NCI-H82 treated with DMSO at 0.1 percent for 48 hours (cell line): ENCODE results near the gene AMDHD1.
A peak's percentile ranks its signal among the peaks of the same experiment; 100 is the strongest.

Experiments used
- DNase-seq: peaks from one replicate; lab custom pipeline; 2025; ENCODE audit not compliant: unreplicated experiment; lab: John Stamatoyannopoulos, UW

Gene AMDHD1

DNA sequence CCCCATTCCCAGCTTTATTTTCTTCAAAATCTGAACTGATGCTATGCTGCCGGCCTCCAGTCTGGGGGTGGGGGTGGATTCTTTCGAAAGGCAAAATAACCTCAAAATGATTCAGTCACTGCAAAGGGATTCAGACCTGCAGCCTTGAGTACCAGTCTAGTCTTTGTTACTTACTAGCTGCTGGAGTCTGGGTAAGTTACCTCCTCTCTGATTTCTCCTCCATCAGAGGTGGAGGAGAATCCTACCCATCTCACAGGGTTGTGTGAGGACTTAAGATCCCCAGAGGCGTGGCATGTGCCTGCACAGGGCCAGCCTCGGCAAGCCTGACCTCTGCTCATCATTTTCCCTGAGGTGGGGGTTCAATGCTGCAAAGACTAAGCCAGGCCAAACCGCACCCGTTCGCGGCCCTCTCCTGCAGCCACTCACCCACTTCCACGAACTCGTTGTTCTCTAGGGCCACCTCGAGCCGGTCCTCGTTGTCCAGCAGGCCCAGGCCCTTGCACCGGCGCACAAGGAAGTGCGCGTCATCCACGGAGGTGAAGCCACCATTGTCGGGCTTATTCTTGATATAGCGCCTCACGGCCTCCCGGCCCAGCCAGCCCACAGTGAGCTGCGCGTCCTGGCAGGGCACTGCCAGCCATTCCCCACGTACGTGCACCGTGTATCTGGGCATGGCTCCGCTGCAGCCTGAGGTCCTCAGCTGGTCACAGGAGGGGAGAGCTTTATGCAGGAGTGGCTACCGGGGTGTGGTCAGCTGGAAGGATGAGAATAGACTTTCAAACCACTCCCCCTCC lies 52.3 kb downstream of the AMDHD1 start:
- no peak for DNase-seq

DNA sequence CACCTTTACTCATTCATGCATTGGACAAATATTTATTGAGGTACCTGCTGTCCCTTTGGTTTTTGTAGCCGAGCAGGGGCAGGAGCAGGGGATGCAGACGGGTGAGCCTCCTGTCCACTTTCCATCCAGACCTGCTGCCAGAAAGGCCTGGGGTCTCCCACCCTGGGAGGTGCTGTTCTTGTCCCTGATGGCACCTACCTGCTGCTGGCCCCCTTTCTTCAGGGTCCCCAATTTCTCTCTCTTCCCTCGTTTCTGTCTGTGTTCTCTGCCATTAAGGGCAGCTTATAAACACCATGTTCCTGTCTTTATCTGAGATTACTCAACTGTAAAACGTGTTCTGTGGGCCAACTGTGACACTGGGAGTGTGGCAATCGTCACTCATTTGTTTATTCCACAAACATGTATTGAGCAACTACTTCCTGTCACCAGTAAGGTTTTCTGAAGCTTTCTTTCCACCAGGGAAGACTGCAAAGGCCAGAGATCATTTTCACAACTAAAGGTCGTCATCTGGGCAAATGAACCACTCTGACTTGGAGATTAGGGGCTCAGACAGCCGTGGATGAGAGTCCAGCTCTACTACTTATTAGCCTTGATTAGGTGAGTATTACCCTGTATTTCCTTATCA lies 53.0 kb downstream of the AMDHD1 start, which contains the start of gene HAL:
TSS of gene HAL (minus strand) at position 311 of the 625 bp plus-strand sequence. CDS start 434 bp downstream, outside the sequence.
- no peak for DNase-seq

DNA sequence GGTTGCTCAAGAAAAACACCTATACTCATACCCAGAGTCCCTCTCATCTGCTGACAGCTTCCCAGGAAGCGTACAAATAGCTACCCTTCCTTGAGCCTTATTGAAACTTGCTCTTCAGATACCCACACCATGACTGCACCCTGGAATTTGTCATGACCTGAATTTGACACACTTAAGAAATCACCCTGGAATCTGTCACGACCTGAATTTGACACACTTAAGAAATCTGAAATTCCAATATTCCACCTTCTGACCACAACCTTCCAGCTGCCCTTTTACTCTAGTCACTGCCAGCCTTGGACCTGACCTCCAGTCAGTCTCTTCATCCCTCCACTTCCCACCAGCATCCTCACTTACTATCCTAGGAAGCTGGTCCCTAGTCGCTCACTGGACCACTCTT lies 54.1 kb downstream of the AMDHD1 start:
- DNase-seq = no peak

DNA sequence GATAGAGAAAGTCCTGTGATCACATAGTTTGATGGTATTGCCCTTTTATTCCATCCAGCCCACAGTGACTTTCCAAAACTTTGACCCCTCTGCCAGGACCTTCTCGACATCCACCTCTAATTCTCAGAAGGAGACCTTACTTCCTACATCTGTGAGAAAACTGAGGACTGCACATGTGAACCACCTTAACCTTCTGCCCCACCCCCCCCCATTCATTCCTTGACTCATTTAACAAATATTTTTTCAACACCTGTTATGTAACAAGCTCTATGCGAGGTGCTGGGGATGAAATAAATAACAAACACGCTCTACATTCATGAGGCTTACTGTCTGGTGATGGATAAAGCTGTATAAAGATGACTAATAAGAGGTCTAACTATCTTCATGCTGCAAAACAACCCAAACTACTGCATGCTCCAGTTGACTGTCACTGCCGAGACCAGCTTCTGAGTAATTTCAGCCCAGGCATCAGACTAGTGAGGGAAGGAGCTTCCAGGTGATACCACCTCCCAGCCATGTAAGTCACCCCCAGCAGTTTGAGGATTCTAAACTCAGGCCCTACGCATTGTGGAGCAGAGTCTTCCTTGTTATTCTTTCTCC lies 54.9 kb downstream of the AMDHD1 start:
- no peak for DNase-seq

DNA sequence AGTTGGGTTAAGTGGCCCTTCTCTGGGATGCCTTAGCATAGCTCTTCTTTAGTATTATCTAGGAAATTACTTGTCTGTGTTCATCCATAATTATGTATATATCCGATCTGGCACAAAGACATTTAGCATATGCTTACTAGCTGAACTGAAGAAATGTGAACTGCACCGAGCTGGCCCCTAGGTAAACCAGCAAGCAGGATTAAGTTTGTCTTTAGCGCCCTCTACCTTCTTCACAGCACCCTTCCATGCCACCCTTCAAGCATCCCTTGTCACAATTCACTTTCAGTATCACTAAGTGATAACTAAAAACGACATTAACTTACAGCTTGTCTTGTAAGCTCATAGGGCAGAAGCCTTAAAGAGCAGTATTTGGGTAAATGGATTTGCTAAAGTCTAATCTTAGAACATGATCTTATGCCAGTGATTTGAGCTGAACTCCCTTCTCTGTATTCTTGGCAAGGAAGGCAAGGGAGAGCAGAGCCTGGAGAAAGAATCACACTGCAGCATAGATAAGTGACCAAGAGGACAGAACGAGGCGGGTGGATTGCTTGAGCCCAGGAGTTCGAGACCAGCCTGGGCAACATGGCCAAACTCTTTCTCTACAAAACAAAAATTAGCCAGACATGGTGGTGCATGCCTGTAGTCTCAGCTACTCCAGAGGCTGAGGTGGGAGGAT lies 55.6 kb downstream of the AMDHD1 start:
- peak; percentile 80 for DNase-seq

DNA sequence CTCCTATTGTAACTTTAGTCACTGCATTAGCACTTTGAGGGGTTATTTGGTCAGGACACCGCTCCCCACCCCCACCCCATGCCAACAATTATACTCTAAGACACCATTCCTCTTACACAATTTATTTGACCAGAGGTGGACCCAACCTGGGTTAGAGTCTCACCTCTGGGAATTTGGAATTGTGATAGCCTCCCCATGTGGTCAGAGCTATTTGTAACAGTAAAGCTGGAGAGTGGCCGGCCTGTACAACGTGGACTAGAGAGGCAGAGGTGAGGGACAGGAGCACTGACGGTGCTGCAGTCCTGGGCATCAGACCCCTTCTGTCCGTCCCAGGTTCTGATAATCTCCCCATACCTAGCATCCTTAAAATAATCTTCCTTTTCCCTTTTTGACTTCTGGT lies 56.4 kb downstream of the AMDHD1 start:
- no peak for DNase-seq

DNA sequence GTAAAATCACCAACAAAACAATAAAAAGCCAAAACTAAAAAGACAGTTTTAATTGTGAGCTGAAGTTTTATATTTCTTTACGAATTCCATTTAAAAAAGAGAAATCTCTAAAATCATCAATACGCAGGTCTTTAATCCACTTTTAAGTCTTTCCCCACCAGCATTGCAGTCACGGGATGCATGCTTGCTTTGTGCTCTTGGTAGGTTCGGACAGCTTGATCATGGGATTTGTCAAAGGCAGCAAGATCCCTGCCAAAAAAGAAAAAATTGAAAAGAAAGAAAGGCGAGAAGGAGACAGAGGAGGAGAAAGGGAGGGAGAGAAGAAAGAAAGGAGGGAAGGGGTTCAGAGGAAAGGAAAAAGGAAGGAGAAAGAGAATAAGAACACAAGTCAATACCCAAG lies 57.7 kb downstream of the AMDHD1 start:
- DNase-seq = no peak

DNA sequence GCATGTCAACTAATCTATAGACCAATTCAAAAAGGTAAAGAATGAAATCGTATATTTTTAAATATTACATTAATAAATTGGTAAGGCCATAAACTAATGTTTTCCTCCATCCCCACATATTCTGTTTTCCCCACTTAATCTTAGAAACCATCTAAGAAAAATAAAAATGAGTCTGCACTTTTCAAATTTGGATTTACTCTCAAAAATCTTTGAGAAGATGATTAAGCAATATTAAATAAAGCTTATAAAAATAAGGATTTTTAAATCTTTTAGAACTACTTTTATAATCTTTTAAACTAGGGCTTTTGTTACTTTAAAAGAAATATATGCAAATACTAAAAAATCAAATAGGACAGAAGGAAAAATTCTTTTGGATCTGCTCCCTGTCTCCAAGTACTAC lies 63.6 kb downstream of the AMDHD1 start:
- DNase-seq = no peak

DNA sequence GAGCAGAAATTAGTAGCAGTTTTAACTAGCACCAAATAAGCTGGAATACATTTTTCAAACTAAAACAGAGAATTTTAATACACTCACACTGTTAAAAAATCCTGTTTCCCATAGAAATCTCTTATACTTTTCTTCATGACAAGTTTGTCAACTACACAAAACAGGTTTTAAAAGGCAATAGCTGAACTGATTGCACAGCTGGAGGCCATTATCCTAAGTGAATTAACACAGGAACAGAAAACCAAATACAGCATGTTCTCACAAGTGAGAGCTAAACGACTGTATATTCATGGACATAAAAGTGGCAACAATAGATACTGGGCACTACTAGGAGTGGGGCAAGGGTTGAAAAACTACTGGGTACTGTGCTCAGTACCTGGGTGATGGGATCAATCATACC lies 64.6 kb downstream of the AMDHD1 start:
- no peak for DNase-seq

DNA sequence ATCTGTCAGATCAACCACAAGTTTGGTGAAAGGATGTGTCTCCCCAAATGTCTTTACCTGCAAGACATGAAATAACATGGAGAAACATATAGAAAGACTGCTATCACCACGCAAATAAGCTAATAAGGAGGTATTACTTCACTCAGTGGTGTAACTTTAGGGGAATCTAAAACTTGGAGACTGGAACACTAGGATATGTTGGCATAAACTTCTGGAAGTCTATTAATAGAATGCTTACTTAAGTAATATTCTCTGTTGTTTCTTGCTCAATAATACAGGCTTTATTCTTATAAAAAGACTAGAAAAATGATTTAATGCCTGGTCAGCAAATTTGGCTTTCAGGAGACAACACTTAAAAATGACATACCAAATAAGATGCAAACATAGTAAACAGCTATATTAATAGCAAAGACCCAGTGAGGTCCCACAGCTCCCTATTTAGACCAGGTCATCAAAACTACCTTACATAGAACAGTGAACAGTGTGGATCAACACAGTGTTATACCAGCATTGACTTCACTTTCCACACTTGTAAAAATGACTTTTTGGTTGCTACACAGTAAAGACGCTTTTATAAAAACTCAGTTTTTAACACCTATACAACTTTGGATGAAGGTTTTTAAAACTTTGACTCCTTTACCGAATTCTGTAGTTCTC lies 71.9 kb downstream of the AMDHD1 start:
- no peak for DNase-seq

DNA sequence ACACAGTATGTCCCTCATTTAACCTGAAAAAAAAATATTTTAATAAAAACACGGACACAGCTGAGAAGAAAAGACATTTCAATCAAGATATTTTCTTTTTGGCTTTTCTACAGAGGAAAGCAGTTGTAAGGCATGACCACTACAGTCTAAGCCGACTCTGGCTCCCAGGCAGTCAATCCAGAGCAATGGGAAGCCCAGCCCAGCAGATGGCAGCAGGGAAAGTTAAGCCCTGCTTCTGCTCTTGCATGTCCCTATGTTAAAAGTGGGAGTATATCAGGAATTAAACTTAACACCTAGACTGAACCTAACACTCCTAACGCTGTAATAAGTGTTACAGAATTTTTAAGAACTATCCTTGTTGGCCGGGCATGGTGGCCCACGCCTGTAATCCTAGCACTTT lies 72.5 kb downstream of the AMDHD1 start:
- DNase-seq = no peak
